GM12878 (cell line): ENCODE measurements around the gene DDR1. TPM values are rescaled to one million over a fixed set of nuclear protein-coding genes. Genes with fewer than 3 reads are reported as not detected.

Experiments used
- ATAC-seq: fragments of 200-7000 bp; cut with Tn5 transposase; 3 replicates; pipeline ENCODE4 v1.9.1; 2020; ENCODE audit warnings: mild to moderate bottlenecking, moderate library complexity
- BruUV-seq: library from RNA; stranded (reverse); fragments of 400-500 nt; replicated peaks from 2 replicates; lab custom pipeline; 2021; lab: Mats Ljungman, UMichigan
- CTCF ChIA-PET: fragments of 300-600 bp; sonication (Branson Sonifier 250); formaldehyde crosslinking; extraction: SDS; loops from one replicate; lab custom pipeline; 2021; ENCODE audit warnings: inconsistent platforms; lab: Yijun Ruan, JAX
- POLR2A ChIA-PET: fragments of 350-600 bp; formaldehyde crosslinking; extraction: SDS; loops from one replicate; lab custom pipeline; 2021; ENCODE audit warnings: inconsistent platforms; lab: Charles Lee
- RAD21 ChIA-PET: fragments of 300-600 bp; sonication (Branson Sonifier 250); formaldehyde crosslinking; loops from one replicate; lab custom pipeline; 2023; ENCODE audit warnings: antibody characterized with exemption; ENCODE audit not compliant: unreplicated experiment; lab: Charles Lee
- SMC1A ChIA-PET: fragments of 300-600 bp; sonication (Branson Sonifier 250); formaldehyde crosslinking; loops from one replicate; lab custom pipeline; 2023; ENCODE audit not compliant: unreplicated experiment, uncharacterized antibody; lab: Charles Lee
- DNase-seq: peaks from one replicate; pipeline ENCODE4 v3.0.0-alpha.2; 2011; ENCODE audit warnings: low read depth, low spot score
- FAIRE-seq: peaks from 3 replicates; lab custom pipeline; 2011; peaks lifted over from hg19 to GRCh38; lab: Jason Lieb, UNC
- H2AFZ ChIP-seq: 2 replicates; pipeline ENCODE4 v1.6.0; 2011; ENCODE audit warnings: low read depth, low read length, control low read depth; ENCODE audit not compliant: control insufficient read depth
- H3K27ac ChIP-seq: 2 replicates; pipeline ENCODE4 v1.5.1; 2011; ENCODE audit warnings: control low read depth; ENCODE audit not compliant: control insufficient read depth, insufficient read depth
- H3K27me3 ChIP-seq, 2 experiments: replicated peaks in 1 of 2; 2 replicates each; pipeline versions ENCODE4 v1.6.0 to v1.6.1; 2011; ENCODE audit warnings: low read length in 1 of 2; ENCODE audit not compliant: control insufficient read depth in 2 of 2, insufficient read depth in 2 of 2
- H3K36me3 ChIP-seq, 2 experiments: 2 replicates each; pipeline ENCODE4 v1.5.1; 2011; ENCODE audit warnings: low read length in 1 of 2; ENCODE audit not compliant: control insufficient read depth in 2 of 2, insufficient read depth in 2 of 2
- H3K4me1 ChIP-seq: 2 replicates; pipeline ENCODE4 v1.6.1; 2011; ENCODE audit warnings: mild to moderate bottlenecking, low read length, moderate library complexity, mixed read lengths; ENCODE audit not compliant: control insufficient read depth, insufficient read depth
- H3K4me2 ChIP-seq: 2 replicates; pipeline ENCODE4 v1.6.0; 2011; ENCODE audit warnings: control low read depth; ENCODE audit not compliant: control insufficient read depth, insufficient read depth
- H3K4me3 ChIP-seq: fragments of 200-600 bp; sonication (generic); 2 replicates; pipeline ENCODE4 v1.5.1; 2016
- H3K79me2 ChIP-seq: 2 replicates; pipeline ENCODE4 v1.6.0; 2011; ENCODE audit warnings: low read length; ENCODE audit not compliant: control insufficient read depth, insufficient read depth
- H3K9ac ChIP-seq: 2 replicates; pipeline ENCODE4 v1.8.0; 2011; ENCODE audit warnings: low read length, control low read depth, mixed read lengths; ENCODE audit not compliant: control insufficient read depth, insufficient read depth
- H3K9me3 ChIP-seq: replicated peaks from 3 replicates; pipeline ENCODE4 v1.5.1; 2011; ENCODE audit warnings: mild to moderate bottlenecking, low read length; ENCODE audit not compliant: control insufficient read depth, insufficient read depth
- H4K20me1 ChIP-seq: 2 replicates; pipeline ENCODE4 v1.6.0; 2011; ENCODE audit not compliant: control insufficient read depth, insufficient read depth
- BHLHE40 ChIP-seq, 2 experiments: fragments of 450-650 bp in 1 of 2; IDR thresholded peaks; 2 replicates each; pipeline ENCODE4 v1.6.1; 2011 to 2017; ENCODE audit warnings: low read depth in 2 of 2, borderline replicate concordance in 1 of 2, improper control_type of control experiment in 1 of 2, low read length in 1 of 2, mild to moderate bottlenecking in 1 of 2
- CBFB ChIP-seq: IDR thresholded peaks from 2 replicates; pipeline ENCODE4 v1.6.1; 2016; ENCODE audit warnings: antibody characterized with exemption, low read depth
- NRF1 ChIP-seq: conservative IDR thresholded peaks from 2 replicates; pipeline ENCODE4 v1.6.1; 2011; ENCODE audit warnings: mild to moderate bottlenecking, low read depth, low read length, improper control_type of control experiment
- RB1 ChIP-seq: fragments of 450-650 bp; formaldehyde crosslinking; IDR thresholded peaks from 2 replicates; pipeline ENCODE4 v1.6.1; 2017; ENCODE audit warnings: mild to moderate bottlenecking, borderline replicate concordance
- SPI1 ChIP-seq: IDR thresholded peaks from 2 replicates; pipeline ENCODE4 v1.6.1; 2011; ENCODE audit warnings: low read depth, mild to moderate bottlenecking, low read length, moderate library complexity, borderline replicate concordance; ENCODE audit not compliant: insufficient read depth
- USF2 ChIP-seq: IDR thresholded peaks from 2 replicates; pipeline ENCODE4 v1.6.1; 2011; ENCODE audit warnings: low read depth, low read length, improper control_type of control experiment, borderline replicate concordance
- ZBTB4 ChIP-seq: fragments of 450-650 bp; formaldehyde crosslinking; IDR thresholded peaks from 2 replicates; pipeline ENCODE4 v1.4.0; 2022; ENCODE audit warnings: mild to moderate bottlenecking, moderate library complexity
- ZNF622 ChIP-seq: fragments of 450-650 bp; IDR thresholded peaks from 2 replicates; pipeline ENCODE4 v1.6.1; 2017; ENCODE audit warnings: mild to moderate bottlenecking, inconsistent platforms
- WGBS: methylation state at CpG from one replicate; pipeline ENCODE4 v1.1.6; 2016; ENCODE audit warnings: low lambda C conversion rate; ENCODE audit not compliant: insufficient replicate concordance, insufficient coverage; ENCODE audit errors: missing lambda C conversion rate; 5-methylcytosine and 5-hydroxymethylcytosine counted together
- in situ Hi-C: fragments of 300-500 bp; cut with MboI; formaldehyde crosslinking; loops from 9 replicates; pipeline ENCODE4 v1.14.3; 2018; ENCODE audit warnings: mixed read lengths
- intact Hi-C: fragments of 100-400 bp; cut with micrococcal nuclease; formaldehyde crosslinking; loops from one replicate; pipeline ENCODE4 v1.14.2; 2022; ENCODE audit not compliant: unreplicated experiment
- polyA plus RNA-seq, 11 experiments: library from polyadenylated mRNA; depleted of rRNA in 4 of 11; unstranded in 6 of 11; stranded (reverse) in 5 of 11; fragments of >200 nt; fragmentation: Nextera tagmentation in 4 of 11; fragmentation: Illumina TruSeq in 1 of 11; extraction: Ambion mirVana in 4 of 11; extraction: Trizol in 1 of 11; gene quantifications; 1 replicate in 1 of 11; 2 replicates in 10 of 11; pipeline versions ENCODE4 v1.2.1 to v1.2.3, GENCODE V29; 2011 to 2016; ENCODE audit warnings: inconsistent platforms in 2 of 11, missing spikeins in 2 of 11, low read depth in 1 of 11
- total RNA-seq, 4 experiments: library from RNA; depleted of rRNA in 3 of 4; stranded (reverse); fragments of >200 nt in 3 of 4; fragmentation: Illumina TruSeq in 1 of 4; extraction: Trizol in 1 of 4; gene quantifications; 2 replicates each; pipeline versions ENCODE4 v1.2.1 to v1.2.3, GENCODE V29; 2013 to 2021

The DDR1 gene
- total and polyA plus RNA-seq, 10 of the 15 experiments (the other 5 are each of a cell fraction or from before 2014, with no cell fraction given) = 1.1 to 39.0 (median 11.9) TPM

- BruUV-seq = no TSS peak
- DNase-seq = no peak
- no peak for ATAC-seq
- H3K4me2 ChIP-seq = no peak overlapping the region
- intact Hi-C loops (no loop called here), in situ Hi-C loops (no loop called here)
- H3K79me2 ChIP-seq = no peaks in the 10 kb centered on the region
- H3K27me3 ChIP-seq = no peaks in the 10 kb centered on the region; a peak in 1 of 4 replicates
- TF ChIP-seq RB1 = no peak
- no peak for TF ChIP-seq SPI1
- TF ChIP-seq NRF1 = no peak
- TF ChIP-seq USF2 = no peak
- no peak for TF ChIP-seq ZBTB4 (CRISPR knock-in tag)
- TF ChIP-seq CBFB = no peak
- no peak for TF ChIP-seq ZNF622
- TF ChIP-seq BHLHE40 (IDR thresholded peaks at IDR 0.05; ENCODE audit: borderline replicate concordance in 1 of 2, low read depth in 2 of 2, low read length in 1 of 2) = no peak
- TF ChIP-seq, all 136 proteins: peak for 0
- ChIA-PET SMC1A (interaction anchor here (1.2 to 6.4 kb wide), 2 partner anchors 16 to 39 kb away, joined by 3 to 35 read pairs; no protein-coding TSS in a partner anchor), POLR2A (interaction anchor here (0.7 kb wide), 3 partner anchors 40 to 1351 kb away, joined by 3 to 6 read pairs (median 5); no protein-coding TSS in a partner anchor), CTCF (interaction anchor here (0.6 to 3.8 kb wide), 6 partner anchors 9 to 240 kb away, joined by 3 to 10 read pairs (median 3); partner anchors contain the start of gene VARS2), RAD21 (interaction anchor here (0.7 to 1.5 kb wide), 5 partner anchors 15 to 69 kb away, joined by 3 to 6 read pairs (median 3); no protein-coding TSS in a partner anchor)
- FAIRE-seq = no peak
- no peaks in the 10 kb centered on the region for H3K9me3 ChIP-seq
- H3K27ac ChIP-seq = no peak overlapping the region
- WGBS = 92% methylated on average over 3 of the region's 3 CpGs
- no peak overlapping the region for H2AFZ ChIP-seq
- no peaks in the 10 kb centered on the region for H4K20me1 ChIP-seq
- H3K4me3 ChIP-seq = no peak overlapping the region
- no peaks in the 10 kb centered on the region for H3K4me1 ChIP-seq
- no peaks in the 10 kb centered on the region for H3K36me3 ChIP-seq
- no peak overlapping the region for H3K9ac ChIP-seq
Measured at GRCh38 chr6:30844118-30844535, 40.2 kb upstream of the DDR1 start.
